ENCODE results near the gene IMPA2.

Gene IMPA2

GRCh38 chr18:12041561-12041960, 60.3 kb downstream of the IMPA2 start:
- Histone ChIP-seq H3K4me1 (ENCODE audit: low read length) (peaks cover 13% of the 10 kb centered on the region), H3K9me3 (ENCODE audit: insufficient read depth, low read length) (no peaks in the 10 kb centered on the region), H3K36me3 (replicated peaks; ENCODE audit: low read depth, low read length) (no peaks in the 10 kb centered on the region), H2AFZ (ENCODE audit: low read depth, low read length) (no peak overlapping the region), H3K27me3 (ENCODE audit: low read depth, low read length) (peaks cover 45% of the 10 kb centered on the region), H3K79me2 (ENCODE audit: low read length) (no peaks in the 10 kb centered on the region), H3K4me3 (ENCODE audit: low read length) (no peak overlapping the region), H3K27ac (ENCODE audit: low read length) (no peak overlapping the region), H3K9ac (ENCODE audit: low read length) (no peak overlapping the region), H3K4me2 (ENCODE audit: low read length) (no peak overlapping the region), H4K20me1 (ENCODE audit: insufficient read depth, low read length) (no peaks in the 10 kb centered on the region)
- TF ChIP-seq EZH2phosphoT487 (IDR thresholded peaks at IDR 0.05; ENCODE audit: low read depth) (no peak), CTCF (IDR thresholded peaks at IDR 0.05; ENCODE audit: low read depth, low read length) (no peak)

GRCh38 chr18:12043811-12044210, 62.5 kb downstream of the IMPA2 start:
- Histone ChIP-seq H3K9me3 (ENCODE audit: insufficient read depth, low read length) (no peaks in the 10 kb centered on the region), H3K27me3 (ENCODE audit: low read depth, low read length) (peaks cover 55% of the 10 kb centered on the region), H3K9ac (ENCODE audit: low read length) (no peak overlapping the region), H3K4me1 (ENCODE audit: low read length) (peaks cover 17% of the 10 kb centered on the region), H3K4me2 (ENCODE audit: low read length) (no peak overlapping the region), H3K27ac (ENCODE audit: low read length) (no peak overlapping the region), H2AFZ (ENCODE audit: low read depth, low read length) (no peak overlapping the region), H4K20me1 (ENCODE audit: insufficient read depth, low read length) (no peaks in the 10 kb centered on the region; the same call in 1 of the 2 replicates), H3K79me2 (ENCODE audit: low read length) (no peaks in the 10 kb centered on the region), H3K36me3 (replicated peaks; ENCODE audit: low read depth, low read length) (no peaks in the 10 kb centered on the region), H3K4me3 (ENCODE audit: low read length) (no peak overlapping the region)
- no peak for TF ChIP-seq CTCF (IDR thresholded peaks at IDR 0.05; ENCODE audit: low read depth, low read length)
- no peak for TF ChIP-seq EZH2phosphoT487 (IDR thresholded peaks at IDR 0.05; ENCODE audit: low read depth)

GRCh38 chr18:12044591-12044990, 63.3 kb downstream of the IMPA2 start:
- H3K4me3 ChIP-seq (ENCODE audit: low read length), result no peak overlapping the region
- H2AFZ ChIP-seq (ENCODE audit: low read depth, low read length), result no peak overlapping the region
- no peaks in the 10 kb centered on the region for H3K79me2 ChIP-seq (ENCODE audit: low read length)
- no peak overlapping the region for H3K27ac ChIP-seq (ENCODE audit: low read length)
- H3K36me3 ChIP-seq (replicated peaks; ENCODE audit: low read depth, low read length), result no peaks in the 10 kb centered on the region
- no peak overlapping the region for H3K4me2 ChIP-seq (ENCODE audit: low read length)
- H3K27me3 ChIP-seq (ENCODE audit: low read depth, low read length), result peaks cover 55% of the 10 kb centered on the region
- TF ChIP-seq EZH2phosphoT487 (IDR thresholded peaks at IDR 0.05; ENCODE audit: low read depth) (no peak), CTCF (IDR thresholded peaks at IDR 0.05; ENCODE audit: low read depth, low read length) (no peak)
- no peaks in the 10 kb centered on the region for H3K9me3 ChIP-seq (ENCODE audit: insufficient read depth, low read length)
- no peak overlapping the region for H3K9ac ChIP-seq (ENCODE audit: low read length)
- H4K20me1 ChIP-seq (ENCODE audit: insufficient read depth, low read length), result peaks cover under 1% of the 10 kb centered on the region
- H3K4me1 ChIP-seq (ENCODE audit: low read length), result peaks cover 25% of the 10 kb centered on the region

- H3K27ac ChIP-seq (ENCODE audit: low read length), result no peak overlapping the region
- no peak overlapping the region for H2AFZ ChIP-seq (ENCODE audit: low read depth, low read length)
- H3K36me3 ChIP-seq (replicated peaks; ENCODE audit: low read depth, low read length), result no peaks in the 10 kb centered on the region
- no peak overlapping the region for H3K4me3 ChIP-seq (ENCODE audit: low read length)
- H3K9me3 ChIP-seq (ENCODE audit: insufficient read depth, low read length), result no peaks in the 10 kb centered on the region
- no peak for TF ChIP-seq EZH2phosphoT487 (IDR thresholded peaks at IDR 0.05; ENCODE audit: low read depth)
- no peak for TF ChIP-seq CTCF (IDR thresholded peaks at IDR 0.05; ENCODE audit: low read depth, low read length)
- H3K27me3 ChIP-seq (ENCODE audit: low read depth, low read length), result peaks cover 42% of the 10 kb centered on the region
- H3K9ac ChIP-seq (ENCODE audit: low read length), result no peak overlapping the region
- H3K4me1 ChIP-seq (ENCODE audit: low read length), result peaks cover 39% of the 10 kb centered on the region
- H3K4me2 ChIP-seq (ENCODE audit: low read length), result no peak overlapping the region
- peaks cover 3% of the 10 kb centered on the region for H4K20me1 ChIP-seq (ENCODE audit: insufficient read depth, low read length)
- no peaks in the 10 kb centered on the region for H3K79me2 ChIP-seq (ENCODE audit: low read length)
Observed at GRCh38 chr18:12046046-12046750, 64.9 kb downstream of the IMPA2 start.

Data from OCI-LY3 (cell line).